ENCODE results near the gene COA8.
A peak's percentile ranks its signal among the peaks of the same experiment; 100 is the strongest.

COA8 gene

DNA sequence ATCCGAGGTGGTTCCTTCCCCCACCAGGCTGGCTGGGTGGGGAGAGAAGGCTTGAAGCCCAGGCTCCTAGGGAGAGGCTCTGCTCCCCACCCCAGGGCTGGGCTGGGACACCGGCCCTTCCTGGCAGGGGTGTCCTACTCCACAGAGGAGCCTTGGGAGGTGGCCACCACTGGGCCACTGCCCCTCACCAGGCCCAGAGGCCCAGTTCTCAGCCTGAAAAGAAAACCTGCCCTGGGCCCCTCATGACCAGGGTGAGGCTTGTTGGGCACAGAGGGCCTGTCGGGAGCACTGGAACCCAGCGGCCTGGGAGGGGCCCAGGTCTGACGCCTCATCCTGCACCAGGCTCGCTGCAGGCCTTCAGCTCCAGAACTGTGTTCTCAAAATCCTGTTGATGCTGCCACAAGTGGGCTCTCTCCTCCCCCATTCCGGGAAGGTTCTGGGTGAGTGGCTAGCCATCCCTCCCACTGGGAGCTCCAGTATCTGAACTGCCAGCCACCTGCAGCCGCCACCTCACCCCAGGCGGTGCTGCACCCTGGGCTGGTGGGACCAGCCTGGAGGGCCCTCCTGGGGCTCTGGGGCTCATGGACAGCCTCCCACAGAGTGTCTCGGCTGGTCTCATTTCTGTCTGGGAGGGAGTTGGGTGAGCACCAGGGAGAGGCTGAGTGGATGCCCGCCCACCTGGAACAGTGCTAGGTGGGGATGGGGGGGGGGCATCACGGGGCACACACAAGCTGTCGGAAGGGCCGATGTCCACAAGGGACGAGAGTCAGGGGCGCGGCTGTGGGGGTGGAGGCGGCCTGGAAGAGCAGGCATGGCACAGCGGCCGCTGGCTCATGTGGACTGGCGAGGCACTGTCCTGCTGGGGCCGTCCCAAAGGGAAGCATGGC, 12.1 kb upstream of the COA8 start:
- DNase-seq: peak; percentile 5

DNA sequence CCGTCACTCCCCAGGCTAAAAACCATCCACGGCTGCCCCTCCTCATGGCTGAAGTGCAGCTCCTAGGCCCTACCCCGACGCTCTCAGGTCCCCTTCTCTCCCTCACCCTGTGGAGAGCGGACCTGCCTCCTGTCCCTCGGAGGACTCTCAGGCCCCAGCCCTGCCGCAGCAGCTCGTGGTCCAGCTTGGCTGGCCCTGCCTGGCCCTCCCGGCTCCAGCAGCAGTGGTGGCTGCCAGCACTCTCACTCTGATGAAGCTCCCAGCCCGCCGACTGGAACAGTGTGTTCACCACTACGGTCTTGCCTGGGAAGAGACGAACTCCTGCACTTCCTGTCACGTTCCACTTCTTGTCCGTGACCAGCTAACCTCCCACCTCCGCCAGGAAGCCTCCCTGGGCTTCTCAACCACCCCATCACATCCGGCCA, 11.4 kb upstream of the COA8 start:
- peak; percentile 10 for DNase-seq

DNA sequence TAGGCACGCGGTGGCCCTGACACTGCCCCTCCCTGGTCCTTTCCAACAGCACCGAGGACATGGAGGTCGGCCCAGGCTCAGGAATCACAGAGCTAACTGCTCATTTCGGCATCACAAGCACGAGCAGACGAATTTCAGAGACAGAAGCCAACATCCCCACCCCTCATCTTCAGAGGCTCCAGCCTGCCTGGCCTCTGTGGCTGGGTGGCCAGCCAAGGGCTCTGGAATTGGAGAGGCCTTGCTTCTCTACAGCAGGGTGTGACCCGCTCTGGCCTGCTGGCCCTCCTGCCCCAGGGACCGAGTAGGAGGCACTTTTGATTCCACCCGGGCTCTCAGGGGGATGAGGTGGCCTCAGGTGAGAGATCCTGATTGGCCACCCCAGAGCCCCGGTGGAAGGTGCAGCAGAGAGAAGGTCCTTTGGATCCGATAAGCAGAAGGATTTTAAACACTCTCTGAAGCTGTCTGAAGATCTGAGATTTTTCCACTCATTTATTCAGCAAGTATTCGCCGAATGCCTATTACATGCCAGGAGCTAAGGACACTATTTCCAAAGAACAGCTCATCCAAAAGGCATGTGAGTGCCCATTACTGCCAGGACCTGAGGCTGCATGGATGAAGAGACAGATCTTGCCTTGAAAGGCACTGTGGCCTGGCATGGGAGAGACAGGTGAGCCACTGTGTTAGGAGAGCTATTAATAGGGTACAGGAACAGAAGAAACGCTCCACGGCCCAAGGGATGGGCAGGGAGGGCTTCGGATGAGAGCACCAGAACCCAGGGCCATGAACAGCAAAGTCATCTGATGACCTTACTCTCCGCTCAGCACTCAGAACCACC, 10.5 kb upstream of the COA8 start:
- DNase-seq: peak; percentile 7

DNA sequence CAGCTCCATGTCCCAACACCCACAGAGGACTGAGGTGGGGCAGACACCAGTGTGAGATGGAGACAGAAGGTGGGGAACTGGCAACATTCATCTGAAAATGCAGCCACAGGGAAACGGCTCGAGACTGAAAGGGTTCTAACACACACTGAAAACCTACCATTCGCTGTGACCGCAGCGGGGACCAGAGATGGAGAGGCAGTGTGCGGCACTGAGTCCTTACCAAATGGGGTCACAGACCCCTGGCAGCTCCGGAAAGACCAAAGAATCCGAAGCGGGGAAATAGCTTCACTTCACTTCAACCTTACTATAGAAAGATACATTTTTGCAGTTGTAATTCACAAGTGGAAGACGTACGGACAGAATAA, 9.9 kb upstream of the COA8 start:
- no peak for DNase-seq

DNA sequence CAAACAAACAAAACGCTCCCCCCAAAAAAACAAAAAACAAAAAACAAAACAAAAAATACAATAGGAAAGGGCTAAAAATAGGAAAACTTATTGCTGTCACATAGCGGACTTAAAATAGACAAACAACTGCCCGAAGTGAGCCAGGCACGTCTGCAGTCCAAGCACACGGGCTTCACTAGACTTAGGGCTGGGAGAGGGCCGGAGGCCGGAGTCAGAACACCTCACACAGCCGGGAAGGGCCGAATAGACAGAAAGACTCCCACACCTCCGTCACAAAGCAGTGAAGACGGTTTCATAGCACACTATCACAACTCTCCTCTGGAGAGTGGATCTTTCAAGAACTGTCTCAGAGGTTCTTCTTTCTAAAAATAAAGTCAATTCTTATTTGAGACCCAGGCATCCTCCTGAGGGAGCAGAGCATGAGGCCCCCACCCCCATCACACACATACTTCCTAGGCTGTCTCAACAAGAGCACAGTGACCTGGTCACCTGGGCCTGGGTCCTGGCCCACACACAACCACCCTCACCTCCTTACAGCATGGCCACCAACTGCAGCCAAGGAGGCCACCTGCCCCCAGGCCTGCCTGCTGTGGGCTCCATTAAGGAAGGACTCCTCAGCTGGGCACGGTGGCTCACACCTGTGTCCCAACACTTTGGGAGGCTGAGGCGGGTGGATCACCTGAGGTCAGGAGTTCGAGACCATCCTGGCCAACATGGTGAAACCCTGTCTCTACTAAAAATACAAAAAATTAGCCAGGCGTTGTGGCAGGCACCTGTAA, 7.0 kb upstream of the COA8 start:
- DNase-seq: no peak

DNA sequence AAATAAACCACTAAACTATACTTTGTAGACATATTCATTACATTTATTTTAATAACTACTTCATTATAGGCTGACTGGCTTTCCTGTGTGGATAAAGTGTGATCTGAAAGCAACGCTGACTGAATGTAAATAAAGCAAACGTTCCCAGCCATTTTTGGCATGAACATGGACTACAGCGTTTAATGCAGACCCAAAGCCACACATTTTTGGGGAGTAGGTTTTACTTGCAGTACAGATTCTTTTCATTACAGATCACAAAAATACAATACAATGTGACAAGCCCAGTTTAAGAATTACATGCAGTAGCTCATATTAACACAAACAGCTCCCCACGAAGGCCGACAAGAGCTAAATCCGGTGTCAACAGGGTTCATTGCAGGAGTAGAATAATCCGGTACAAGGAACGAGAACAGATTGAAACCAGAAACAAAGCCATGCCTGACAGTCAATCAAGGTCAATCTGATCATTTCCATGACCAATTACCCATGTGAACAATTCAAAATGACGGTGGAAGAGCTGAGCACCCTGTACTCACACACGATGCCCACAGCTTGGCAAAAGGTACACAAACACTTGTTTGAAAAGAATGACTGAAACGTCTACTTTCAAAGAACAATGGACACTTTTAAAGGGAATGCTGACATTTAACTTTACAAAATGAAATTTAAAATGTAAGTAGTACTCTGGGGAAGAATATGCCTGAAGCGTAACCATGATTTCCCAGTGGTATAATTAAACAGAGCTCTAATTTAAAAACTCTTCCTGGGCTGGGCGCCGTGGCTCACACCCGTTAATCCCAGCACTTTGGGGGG, 5.6 kb upstream of the COA8 start:
- no peak for DNase-seq

DNA sequence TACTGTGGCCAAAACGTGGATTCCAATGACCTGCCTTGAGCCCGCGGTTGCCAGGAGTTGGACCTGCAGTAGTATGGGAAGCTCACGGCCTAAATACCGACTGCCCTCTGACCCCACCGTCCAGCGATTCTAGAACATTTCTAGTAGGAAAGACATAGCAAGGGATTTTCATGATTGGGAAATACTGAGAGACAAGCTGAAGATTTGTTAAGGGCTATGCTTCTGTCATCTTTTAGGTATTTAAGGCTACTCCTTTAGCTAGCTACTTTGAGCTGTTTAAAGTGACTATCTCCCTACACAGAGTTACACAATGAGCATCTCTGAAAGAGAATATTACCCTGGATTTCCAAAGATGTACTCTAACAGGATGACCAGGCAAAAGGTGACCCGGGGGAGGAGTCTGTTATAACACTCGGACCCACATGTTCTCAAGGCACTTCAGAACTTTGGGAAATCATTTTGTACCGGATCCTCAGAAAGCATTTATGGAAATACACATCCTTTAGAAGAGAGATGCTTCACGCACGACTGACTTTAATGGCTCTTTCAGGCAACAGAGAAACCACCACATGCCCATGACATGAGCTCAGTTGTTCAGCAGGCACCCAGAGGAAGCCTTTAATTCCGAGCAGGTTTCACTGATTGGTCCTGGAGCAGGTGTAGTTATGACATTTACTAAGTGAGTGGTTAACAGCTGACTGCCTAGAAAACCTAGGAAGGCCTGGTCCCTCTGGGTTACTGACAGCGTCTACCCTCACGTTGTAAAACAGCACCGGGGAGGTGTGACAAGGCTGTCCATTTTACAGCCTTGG, 4.5 kb upstream of the COA8 start:
- no peak for DNase-seq

DNA sequence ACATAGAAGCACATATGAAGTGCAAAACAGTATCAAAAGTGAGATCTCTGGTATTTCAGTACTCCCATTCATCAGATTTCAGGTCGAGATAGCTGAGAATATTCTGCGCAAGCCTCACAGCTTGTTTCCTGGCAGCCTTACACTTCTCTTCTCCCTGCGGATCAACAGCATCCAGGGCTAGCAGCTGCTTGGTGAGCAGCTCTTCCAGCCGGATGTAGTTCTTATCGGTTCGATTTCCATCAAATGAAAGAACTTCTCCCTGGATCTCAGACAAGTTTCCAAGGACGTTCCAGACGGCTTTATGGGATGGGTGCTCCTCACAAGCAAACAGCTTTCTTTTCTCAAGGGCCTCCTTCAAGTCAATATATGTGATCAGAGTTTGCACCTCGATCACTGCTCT, 3.0 kb upstream of the COA8 start:
- DNase-seq: no peak

DNA sequence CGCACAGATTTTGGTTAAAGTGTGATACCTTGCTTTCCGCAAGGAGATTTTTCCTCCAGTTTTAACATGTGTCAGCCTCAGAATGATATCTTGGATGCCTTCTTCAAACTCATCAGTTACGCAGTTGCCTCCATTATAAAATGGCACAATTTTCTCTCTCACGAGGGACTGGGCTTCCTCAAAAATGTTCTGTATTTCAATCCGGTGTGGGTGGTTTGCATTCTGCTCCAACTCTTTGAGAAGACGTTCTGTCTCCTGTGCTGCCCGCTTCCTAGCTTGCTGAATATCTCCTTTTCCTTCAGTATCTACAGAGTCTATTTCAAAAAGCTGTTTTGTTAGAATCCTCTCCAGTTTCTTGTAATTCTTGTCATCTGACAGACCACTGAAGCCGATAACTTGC, 2.1 kb upstream of the COA8 start:
- no peak for DNase-seq

DNA sequence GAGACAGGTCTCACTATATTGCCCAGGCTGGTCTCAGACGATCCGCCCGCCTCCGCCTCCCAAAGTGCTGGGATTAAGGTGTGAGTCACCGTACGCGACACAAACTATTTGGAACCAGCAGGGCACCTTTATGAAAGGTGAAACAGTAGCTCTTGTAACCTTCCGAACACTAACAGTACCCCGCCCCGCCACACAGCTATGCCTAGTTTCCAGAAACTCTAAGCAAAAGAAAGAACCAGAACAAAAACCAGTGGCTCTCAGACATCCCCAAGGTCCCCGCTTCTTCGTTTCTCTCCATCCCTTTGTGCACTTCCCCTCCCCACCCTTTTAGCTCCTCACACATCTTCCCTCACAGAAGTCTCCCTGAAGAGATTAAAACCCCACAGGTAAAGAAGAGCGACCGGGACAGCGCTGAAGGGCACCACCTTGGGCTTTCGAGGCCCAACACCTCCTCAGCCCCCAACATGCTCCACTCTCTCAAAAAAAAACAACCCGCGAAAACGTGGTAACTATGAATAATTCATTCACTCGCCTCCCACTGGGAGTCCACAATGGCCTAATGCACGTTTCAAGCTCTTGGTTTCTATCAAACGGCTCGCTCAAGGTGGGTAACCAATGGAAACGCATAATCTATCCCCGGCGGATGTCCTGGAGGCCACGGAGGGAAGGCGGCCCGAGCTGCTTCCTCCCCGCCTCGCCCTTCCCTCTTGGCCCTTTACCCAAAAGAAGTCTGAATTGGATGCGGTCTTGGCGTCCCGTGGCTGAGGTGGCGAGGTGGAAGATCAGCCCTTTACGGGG, 1.2 kb upstream of the COA8 start:
- DNase-seq: no peak

DNA sequence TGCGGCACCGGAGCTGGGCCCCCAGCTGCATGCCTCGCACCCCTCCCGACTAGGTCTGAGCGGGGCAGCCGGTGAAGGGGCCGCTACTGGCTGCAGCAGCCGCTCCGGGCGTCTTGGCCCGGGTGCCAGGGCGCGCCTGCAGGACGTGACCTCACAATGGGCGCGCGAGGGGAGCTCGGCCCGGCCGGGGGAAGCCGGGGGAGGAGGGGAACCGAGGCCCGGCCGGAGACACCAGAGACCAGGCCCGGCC, 656 bp upstream of the COA8 start:
- no peak for DNase-seq

DNA sequence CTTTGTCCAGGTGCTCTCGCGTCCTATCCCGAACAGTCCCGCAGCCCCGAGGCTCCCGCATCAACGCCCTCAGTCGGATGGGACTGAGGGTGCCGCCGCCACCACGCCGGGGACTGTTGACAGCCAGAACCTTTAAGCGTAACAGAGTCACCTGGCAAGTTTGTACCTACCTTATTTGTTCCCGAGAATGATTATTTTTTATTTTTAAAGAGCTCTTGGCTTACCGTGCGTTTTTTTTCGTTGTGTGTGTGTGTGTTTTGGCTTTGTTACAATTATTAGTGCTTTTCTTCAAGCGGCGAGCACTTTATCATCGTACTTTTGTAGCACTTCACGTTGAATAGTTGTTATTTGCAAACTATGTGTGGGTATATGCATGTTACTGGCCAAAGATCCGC, 463 bp downstream of the COA8 start:
- DNase-seq: no peak

DNA sequence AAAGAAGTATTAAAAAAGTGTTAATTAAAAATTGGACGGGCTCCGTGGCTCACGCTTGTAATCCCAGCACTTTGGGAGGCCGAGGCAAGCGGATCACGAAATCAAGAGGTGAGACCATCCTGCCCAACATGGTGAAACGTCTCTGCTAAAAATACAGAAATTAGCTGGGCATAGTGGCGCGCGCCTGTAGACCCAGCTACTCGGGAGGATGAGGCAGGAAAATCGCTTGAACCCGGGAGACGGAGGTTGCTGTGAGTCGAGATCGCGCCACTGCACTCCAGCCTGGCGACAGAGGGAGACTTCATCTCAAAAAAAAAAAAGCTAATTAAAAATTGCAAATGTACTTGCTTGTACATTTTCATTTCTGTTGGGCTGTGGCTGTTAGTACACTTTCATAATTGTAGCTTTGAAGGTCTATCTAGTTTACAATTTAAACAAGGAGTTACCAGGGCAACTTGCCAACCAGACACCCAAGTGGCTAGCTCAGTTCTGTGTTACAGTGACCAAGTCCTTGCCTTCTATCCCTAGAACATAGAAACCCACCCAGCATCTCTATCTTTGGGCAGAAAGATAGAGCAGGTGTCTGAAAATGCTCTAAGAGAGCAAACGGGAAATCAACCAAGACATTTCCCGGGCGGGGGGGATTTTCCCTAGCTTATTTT, 1.2 kb downstream of the COA8 start:
- DNase-seq: no peak

DNA sequence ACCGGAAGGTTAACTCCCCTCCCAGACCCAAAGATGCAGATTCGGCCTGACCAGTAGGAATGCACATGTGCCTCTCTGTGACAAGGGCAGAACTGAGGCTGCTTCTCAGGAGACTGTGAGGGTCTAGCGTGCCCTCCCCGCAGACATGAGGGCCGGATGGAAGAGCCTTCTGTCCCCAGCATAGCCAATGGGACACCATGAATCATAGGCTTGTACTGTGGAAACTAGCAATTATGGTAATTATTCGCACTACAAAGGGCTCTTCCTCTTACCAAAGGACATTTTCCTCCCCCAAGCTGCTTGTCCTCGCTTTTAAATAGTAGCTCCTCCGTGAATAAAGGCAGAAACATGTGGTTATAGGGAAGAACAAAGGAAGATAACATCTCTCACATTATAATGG, 6.2 kb downstream of the COA8 start:
- DNase-seq: no peak

DNA sequence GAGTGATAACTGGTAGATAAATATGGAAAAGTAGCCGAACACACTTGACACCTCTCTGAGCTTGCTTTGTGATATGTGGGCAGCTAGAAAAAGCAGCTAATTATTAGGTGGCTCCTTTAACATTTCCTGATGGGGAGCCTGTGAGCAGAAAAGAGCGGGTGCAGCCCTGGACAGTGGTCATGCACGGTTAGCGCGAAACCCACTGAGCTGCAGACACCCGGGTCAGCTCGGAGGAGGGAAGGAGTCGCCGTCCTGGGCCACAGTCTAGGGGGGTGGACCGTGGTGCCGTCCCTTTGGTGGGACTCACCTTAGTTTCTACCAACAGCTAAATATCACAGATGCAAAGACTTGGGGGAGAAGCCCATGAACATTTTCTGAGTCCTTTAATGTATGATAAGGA, 6.6 kb downstream of the COA8 start:
- no peak for DNase-seq

DNA sequence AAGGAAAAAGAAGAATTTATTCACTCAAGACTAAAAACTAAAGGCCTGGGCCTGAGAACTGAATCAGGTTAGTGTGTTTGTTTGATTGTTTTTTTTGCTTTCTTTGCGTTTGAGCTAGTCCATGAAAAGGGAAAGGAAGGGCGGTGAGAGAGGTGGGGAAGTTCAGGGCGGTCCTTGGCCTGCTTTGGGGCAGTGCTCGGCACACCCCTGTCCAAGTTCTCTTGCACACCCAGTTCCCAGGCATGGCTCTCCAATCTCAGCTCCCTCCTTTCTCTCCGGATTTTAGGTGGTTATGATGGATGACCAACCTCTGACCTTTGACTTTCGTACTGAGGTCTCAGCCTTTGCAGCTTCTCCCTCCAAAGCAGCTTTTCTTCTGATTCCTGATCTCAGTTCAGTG, 11.3 kb downstream of the COA8 start:
- DNase-seq: no peak

DNA sequence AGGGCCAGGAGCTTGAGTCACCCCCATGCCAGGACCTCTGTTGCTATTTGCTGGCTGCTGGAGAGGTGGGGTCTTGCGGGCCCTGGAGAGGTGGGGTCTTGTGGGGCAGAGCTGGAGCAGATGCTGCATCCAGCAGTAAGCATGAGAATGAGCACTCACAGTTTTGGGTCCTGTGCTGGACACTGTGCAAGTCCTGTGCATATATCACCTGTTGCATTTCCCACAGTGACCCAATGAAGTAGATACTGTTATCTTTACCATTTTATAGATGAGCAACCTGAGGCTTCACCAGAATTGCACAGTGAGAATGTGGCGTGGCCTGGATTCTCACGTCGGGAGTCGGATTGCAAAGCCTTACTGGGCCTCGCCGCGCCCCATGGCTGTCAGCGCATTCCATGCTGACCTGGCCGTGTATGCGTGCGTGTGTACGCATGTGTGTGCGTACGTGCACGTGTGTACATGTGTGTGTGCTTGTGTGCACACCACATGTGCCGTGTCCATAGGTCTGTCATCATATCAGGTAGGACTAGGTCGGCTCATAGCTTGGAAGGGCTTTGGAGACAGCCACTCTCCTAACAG, 12.0 kb downstream of the COA8 start:
- DNase-seq: no peak

DNA sequence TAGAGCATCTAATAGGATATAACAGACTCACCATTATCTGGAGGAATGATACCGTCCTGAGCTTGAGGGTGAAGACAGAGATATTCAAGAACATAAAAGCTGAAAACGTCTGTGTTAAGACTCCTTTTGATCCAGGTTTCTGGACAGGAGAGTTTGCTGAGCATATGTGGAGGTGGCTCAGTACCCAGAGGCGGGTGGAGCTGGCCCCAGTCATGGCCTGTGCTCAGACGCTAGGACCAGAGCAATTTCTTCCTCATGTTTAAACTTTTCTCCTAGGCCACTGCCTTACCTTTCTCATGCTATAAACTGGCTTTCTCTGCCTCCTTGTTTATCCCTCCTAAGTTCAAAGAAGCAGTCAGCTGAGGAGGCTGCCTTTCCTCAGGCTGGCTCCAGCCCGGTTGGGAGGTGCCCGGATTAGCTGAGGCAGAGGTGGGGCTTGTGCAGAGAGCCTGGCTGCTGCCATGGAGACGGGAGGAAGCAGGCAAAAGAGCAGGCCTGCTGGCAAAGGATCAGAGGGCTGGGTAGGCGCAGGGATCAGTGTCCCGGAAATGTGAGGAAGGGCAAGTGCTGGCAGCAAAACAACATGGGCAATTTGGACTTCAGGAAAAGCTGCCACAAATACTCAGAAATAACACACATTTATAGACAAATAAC, 13.7 kb downstream of the COA8 start:
- DNase-seq: no peak

DNA sequence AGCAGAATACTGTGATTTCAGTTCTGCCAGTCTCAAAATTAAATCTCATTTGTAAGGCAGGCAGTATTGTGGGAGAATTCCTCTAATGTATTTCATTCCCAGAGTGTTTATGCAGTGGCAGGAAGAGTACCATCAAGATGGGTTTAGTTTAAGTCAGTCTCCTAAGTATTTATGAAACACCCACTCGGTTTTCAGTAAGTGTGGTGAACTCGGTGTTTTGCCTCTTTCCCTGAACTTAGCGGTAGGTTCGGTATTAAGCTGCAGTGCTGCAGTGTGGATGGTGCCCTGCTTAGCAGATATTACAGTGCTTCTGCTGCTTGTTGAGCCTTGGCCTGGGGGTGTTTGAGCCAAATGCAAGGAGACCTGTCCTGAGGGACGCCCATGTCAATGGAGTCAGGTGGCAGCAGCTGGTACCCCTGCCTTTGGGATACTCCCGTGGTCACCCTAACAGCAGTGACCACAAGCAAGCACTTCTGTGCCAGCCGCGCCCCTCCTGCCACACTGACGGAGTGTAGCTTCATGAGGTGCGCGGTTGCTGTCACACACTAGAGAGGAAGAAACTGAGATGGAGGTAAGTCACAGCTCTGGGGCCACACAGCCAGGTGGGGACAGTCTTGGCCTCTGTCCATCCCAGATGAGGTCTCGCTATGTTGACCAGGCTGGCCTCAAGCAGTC, 15.8 kb downstream of the COA8 start:
- no peak for DNase-seq
